ENCODE results near the gene GLIS1.

GLIS1 gene

GRCh38 chr1:53550201-53550741, 188.7 kb downstream of the GLIS1 start:
- DNase-seq (ENCODE audit: low read depth in 3 of 3, low spot score in 1 of 3): no peak

- DNase-seq (ENCODE audit: low read depth in 3 of 3, low spot score in 1 of 3): no peak
These were observed 189.2 kb downstream of the GLIS1 start for GRCh38 chr1:53549781-53550180.

DNA sequence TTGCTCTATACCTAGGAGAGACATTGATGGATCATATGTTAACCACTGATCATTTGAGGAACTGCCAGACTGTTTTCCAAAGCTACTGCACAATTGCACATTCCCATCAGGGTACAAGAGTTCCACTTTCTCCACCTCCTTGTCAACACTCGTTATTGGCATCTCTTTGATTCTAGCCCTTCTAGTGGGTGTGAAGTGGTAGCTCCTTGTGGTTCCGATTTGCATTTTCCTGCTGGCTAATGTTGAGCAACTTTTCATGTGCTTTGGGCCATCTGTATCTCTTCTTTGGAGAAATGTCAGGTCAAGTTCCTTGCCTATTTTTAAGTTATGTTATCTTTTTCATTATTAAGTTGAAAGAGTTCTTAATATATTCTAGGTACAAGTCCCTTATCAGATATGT, 189.7 kb downstream of the GLIS1 start:
- DNase-seq (ENCODE audit: low read depth in 3 of 3, low spot score in 1 of 3): no peak

DNA sequence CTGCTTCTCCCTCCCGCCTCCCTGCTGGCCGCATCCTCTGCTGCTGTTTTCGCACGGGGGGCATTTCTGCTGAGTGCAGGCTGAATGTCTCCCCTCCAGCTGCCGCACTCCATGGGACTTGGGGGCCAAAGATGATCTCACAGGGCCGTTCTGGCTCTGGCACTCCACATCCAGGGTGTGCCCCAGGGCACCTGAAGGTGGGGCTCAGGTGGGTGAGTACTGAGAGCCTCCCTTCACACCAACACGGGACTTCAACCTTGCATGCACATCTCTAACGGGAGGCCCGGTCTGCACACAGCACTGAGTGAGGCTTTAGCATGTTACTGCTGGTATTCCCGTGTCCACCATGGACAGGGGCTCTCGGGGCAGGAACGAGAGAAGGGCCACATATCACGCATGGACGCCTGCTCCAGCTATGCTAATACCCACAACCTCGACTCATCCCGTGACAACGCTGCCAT, 190.9 kb downstream of the GLIS1 start:
- DNase-seq (ENCODE audit: low read depth in 3 of 3, low spot score in 1 of 3): no peak

GRCh38 chr1:53547231-53547790, 191.7 kb downstream of the GLIS1 start:
- DNase-seq (ENCODE audit: low read depth in 3 of 3, low spot score in 1 of 3): no peak

DNA sequence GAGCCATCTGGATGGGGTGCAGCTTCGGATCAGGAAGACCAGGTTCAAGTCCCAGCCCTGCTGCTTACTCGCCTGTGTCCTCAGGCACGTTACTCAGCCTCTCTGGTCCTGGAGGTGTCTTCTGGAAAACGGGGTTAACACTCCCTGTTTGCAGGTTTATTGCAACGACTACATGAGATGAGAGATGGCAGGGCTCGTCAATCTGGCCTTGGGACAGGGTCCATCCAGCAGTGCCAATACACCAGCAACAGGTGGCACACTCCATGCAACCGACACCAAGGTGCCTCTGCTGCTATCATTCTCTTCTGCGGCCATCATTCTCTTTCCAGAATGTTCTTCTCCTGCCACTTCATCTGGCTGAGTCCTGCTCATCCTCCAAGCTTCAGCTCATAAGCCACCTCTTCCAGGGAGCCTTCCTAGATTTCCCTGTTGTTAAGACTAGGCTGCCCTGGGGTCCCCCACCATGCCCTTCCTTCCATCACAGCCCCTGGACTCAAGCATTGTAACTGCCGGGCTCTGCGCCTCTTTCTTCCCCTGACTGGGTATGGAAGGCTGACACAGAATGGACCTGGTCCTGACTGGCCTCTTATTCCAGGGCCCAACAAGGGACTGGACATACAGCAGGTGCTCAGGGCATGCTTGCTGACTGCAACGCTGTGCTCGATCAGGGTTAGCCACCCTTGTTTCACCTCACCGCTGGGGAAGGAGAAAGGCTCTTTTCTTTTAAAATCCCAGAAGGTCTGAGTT, 192.4 kb downstream of the GLIS1 start:
- no peak for DNase-seq (ENCODE audit: low read depth in 3 of 3, low spot score in 1 of 3)

- DNase-seq (ENCODE audit: low read depth in 3 of 3, low spot score in 1 of 3): no peak
These were observed 193.1 kb downstream of the GLIS1 start for GRCh38 chr1:53545663-53546408.

DNA sequence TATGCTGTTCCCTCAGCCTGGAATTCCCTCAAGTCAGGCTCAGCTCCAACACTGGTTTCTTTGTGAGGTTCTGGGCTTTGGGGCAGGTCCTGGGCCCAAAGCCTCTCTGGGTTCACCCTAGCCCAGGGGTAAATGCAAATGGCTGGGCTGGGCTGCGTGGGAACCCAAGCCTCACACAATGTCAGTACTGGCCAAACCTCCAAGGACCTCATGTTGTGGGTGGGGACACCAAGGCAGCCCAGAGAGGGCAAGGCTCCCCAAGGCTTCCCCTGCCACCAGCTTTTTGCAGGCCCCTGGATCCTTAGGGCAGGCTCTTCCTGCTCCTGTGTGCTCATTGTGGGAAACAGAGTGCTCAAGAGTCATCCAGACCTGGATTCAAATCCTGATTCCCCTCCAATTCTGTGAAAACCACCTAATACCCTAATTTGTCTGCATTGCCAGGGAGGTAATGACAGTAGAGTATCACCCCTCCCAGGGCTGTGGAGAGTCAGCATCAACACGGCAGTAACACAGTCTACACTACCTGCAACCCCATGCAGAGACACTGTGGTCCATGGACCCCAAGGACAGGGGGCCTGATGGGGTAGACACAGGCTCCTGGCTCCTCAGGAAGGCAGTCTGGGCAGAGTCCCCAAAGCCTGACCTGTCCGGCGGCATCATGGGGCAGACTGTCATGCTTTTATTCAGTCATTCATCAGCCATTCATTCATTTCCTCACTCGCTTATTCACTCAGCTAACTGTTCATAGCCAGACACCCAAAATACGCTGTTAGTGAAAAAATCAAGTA, 194.0 kb downstream of the GLIS1 start:
- DNase-seq (ENCODE audit: low read depth in 3 of 3, low spot score in 1 of 3): no peak

DNA sequence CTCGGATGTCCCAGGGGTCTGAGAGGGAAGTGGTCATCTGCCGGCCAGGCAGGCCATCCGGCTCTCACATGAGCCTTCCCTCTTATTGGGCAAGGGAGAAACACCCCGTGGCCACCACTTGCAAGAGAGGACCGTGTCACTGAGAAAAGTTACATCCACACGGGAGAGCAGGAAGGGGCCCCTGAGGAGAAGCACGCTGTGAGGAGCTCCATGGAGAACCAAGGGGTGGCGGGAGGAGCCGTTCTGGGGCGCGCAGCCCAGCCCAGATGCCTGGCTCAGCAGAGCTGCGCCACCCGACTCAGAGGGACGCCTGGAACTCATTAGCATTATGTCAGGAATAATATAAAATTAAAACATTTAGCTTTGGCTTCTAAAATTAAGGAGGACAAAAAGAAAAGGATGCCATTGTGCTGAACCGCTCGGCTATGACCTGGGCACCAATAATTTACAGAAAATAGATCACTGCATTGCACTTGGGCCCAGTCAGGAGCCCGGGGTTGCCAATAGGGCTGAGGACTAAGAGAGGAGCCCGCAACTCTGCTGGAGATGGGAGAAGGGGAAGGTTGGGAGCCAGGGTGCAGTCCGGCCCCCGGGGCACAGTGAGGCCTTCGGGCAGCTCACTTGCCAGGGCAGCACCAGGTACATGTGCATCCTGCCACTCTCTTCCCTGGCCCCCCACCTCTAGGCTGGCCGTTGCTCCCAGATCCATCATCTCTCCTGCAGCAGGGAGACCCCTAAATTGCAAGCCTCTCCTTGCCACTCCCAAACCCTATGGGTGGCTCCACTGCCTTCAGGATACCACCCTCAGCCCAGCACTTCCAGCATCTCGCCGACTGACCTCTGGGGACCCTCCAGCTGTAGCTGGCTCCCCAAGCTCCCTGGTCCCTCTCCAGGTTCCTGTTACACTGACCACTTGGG, 194.9 kb downstream of the GLIS1 start:
- no peak for DNase-seq (ENCODE audit: low read depth in 3 of 3, low spot score in 1 of 3)

DNA sequence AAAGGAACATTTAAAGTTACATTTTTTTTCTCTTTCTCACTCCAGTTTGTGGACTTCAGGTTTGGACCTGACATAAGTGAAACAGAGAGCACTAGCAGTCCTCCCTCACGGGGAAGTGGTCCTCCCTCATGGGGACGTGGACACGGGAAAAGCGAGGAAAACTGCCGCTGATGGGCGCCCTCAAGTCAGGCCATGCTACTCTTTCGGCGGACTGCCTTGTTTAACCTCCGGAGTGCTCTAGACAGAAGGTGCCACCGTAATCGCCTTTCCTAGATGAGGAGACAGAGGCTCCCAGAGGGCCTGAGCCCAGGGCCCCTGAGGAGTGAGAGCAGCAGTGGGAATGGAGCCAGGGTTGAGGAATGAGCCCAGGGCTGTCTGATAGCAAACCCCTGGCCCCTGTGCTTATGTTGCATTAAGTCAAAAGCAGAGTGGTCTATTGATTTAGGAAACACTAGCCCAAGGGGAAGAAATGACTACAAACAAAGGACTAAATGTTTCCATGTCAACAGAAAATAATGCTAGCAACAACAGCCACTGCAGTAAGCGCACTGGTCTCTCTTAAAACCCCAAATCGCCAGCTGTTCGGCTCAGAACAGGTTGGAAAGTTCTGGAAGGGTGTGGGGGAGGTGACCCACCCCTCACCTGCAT, 195.7 kb downstream of the GLIS1 start:
- no peak for DNase-seq (ENCODE audit: low read depth in 3 of 3, low spot score in 1 of 3)

- DNase-seq (ENCODE audit: low read depth in 3 of 3, low spot score in 1 of 3): no peak
These were observed 196.4 kb downstream of the GLIS1 start for GRCh38 chr1:53542551-53542950.

DNA sequence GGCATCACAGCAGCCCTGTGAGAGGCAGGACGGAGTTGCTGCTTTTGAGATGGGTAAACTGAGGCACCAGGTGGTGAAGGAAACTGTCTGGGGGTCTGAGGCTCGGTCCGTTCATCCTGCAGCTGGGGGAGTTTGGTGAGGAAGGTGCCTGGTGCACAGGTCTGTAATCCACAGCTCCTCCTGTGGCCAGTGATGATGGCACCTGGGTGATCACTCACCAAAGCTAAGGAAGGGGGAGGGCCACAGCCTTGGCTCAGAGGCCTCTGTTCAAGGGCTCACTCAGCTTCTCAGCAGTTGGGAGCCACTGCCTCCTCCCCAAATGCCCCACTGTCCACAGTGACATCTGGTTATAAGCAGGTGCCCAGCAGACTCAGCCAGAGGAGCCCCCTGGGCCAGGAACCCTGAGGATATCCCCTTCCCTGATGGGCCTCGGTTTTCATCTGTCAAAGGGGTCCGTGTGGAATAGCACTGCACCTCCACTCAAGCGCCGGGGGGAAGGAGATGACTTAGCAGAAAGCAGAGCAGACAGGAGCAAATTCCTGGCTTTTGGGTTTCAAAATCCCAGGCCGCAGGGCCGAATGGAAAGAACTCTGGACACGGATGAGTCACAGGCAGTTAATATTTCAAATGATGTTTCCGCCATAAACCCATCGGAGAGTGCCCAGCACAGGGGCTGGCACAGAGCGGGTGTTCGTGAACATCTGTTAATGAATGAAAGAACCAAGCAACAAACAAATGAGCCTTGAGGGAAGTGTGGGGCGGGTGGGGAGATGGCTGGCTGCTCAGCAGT, 197.0 kb downstream of the GLIS1 start:
- DNase-seq (ENCODE audit: low read depth in 3 of 3, low spot score in 1 of 3): no peak

DNA sequence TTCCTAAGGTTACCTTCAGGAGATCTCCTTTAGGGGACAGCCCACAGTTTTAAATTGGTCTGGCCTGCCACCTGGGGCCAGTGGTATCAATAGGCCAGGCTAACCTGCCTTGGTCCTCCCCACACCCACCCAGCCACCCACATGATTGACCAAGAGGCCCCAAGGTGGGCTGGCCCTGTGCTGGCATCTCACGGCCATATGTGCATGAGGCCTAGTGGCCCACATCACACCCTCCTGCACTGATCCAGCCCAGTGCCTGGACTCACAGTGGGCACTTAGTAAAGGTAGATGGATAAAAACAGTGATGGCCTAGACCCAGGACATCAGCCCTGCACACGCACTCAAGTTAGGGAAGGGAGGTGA, 197.7 kb downstream of the GLIS1 start:
- DNase-seq (ENCODE audit: low read depth in 3 of 3, low spot score in 1 of 3): no peak

- DNase-seq (ENCODE audit: low read depth in 3 of 3, low spot score in 1 of 3): no peak
These were observed 198.2 kb downstream of the GLIS1 start for GRCh38 chr1:53540604-53541262.

GRCh38 chr1:53539711-53540603, 199.0 kb downstream of the GLIS1 start:
- no peak for DNase-seq (ENCODE audit: low read depth in 3 of 3, low spot score in 1 of 3)

- no peak for DNase-seq (ENCODE audit: low read depth in 3 of 3, low spot score in 1 of 3)
These were observed 199.7 kb downstream of the GLIS1 start for GRCh38 chr1:53539226-53539625.

DNA sequence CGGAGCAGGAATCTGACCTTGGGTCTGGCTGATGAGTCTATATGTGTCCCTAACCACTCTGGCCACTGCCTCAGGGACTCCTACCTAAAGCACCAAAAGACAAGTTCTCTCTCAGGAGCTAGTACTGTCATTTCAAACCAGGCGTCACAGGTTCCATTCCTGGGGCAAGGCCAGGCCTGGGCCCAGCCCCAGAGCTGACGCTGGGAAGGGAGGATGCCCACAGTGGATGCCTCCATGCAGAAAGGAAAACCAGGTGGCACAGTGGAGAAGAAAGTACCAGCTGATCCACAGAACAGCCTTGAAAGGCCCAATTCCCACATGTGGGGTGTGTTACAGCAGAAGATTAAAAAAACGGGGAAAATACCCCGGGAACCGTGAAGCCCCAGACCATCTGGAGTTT, 202.4 kb downstream of the GLIS1 start:
- no peak for DNase-seq (ENCODE audit: low read depth in 3 of 3, low spot score in 1 of 3)
